OCI-LY7 (cell line): ENCODE results near the gene CORO2B. TPM values are rescaled to one million over a fixed set of nuclear protein-coding genes. Genes with fewer than 3 reads are reported as not detected.

Source experiments
- BruUV-seq: library from RNA; stranded (reverse); fragments of 400-500 nt; replicated peaks from 2 replicates; lab custom pipeline; 2021; lab: Mats Ljungman, UMichigan
- CTCF ChIA-PET: fragments of 300-600 bp; sonication (Branson Sonifier 250); formaldehyde crosslinking; loops from one replicate; lab custom pipeline; 2022; ENCODE audit warnings: antibody characterized with exemption; ENCODE audit not compliant: unreplicated experiment; lab: Charles Lee
- POLR2A ChIA-PET: fragments of 300-600 bp; sonication (Branson Sonifier 250); formaldehyde crosslinking; loops from one replicate; lab custom pipeline; 2022; ENCODE audit warnings: antibody characterized with exemption; lab: Charles Lee
- DNase-seq: peaks from one replicate; pipeline ENCODE4 v3.0.0-alpha.2; 2015; ENCODE audit warnings: low spot score
- H2AFZ ChIP-seq: fragments of 200-600 bp; sonication (generic), shearing (Covaris generic); 2 replicates; pipeline ENCODE4 v1.6.1; 2014; ENCODE audit warnings: mild to moderate bottlenecking, antibody characterized with exemption, low read length, moderate library complexity
- H3K27ac ChIP-seq: fragments of 200-600 bp; sonication (generic); 2 replicates; pipeline ENCODE4 v1.5.1; 2014; ENCODE audit warnings: mixed run types, low read depth, mild to moderate bottlenecking, moderate library complexity, low read length, inconsistent platforms; ENCODE audit not compliant: poor library complexity, severe bottlenecking
- H3K36me3 ChIP-seq: fragments of 200-600 bp; sonication (generic); 2 replicates; pipeline ENCODE4 v1.6.1; 2014; ENCODE audit warnings: mild to moderate bottlenecking, antibody characterized with exemption, low read length, moderate library complexity, mixed read lengths; ENCODE audit not compliant: insufficient read depth
- H3K4me1 ChIP-seq: fragments of 200-600 bp; sonication (generic); 2 replicates; pipeline ENCODE4 v1.5.1; 2014; ENCODE audit warnings: mild to moderate bottlenecking, low read length; ENCODE audit not compliant: insufficient read depth, poor library complexity, severe bottlenecking
- H3K4me2 ChIP-seq: fragments of 200-600 bp; sonication (generic); 2 replicates; pipeline ENCODE4 v1.6.1; 2014; ENCODE audit warnings: mild to moderate bottlenecking, low read length
- H3K4me3 ChIP-seq: fragments of 200-600 bp; sonication (generic); 2 replicates; pipeline ENCODE4 v1.5.1; 2014; ENCODE audit warnings: mild to moderate bottlenecking, low read depth, low read length; ENCODE audit not compliant: poor library complexity, severe bottlenecking
- H3K79me2 ChIP-seq: fragments of 200-600 bp; sonication (generic); 2 replicates; pipeline ENCODE4 v1.6.1; 2016; ENCODE audit warnings: low read depth, mild to moderate bottlenecking, low read length, moderate library complexity, mixed read lengths; ENCODE audit not compliant: insufficient read depth
- H3K9me2 ChIP-seq: fragments of 200-600 bp; sonication (generic); 2 replicates; pipeline ENCODE4 v1.6.1; 2016; ENCODE audit warnings: mild to moderate bottlenecking, low read length, mixed read lengths; ENCODE audit not compliant: insufficient read depth
- H3K9me3 ChIP-seq: fragments of 200-600 bp; sonication (generic); 2 replicates; pipeline ENCODE4 v1.6.1; 2014; ENCODE audit warnings: mild to moderate bottlenecking, mixed run types, low read length, mixed read lengths
- H4K20me1 ChIP-seq: fragments of 200-600 bp; sonication (generic); 2 replicates; pipeline ENCODE4 v1.6.1; 2014; ENCODE audit warnings: mild to moderate bottlenecking, antibody characterized with exemption, low read length, moderate library complexity, mixed read lengths; ENCODE audit not compliant: insufficient read depth
- EZH2phosphoT487 ChIP-seq: fragments of 200-600 bp; sonication (generic); IDR thresholded peaks from 2 replicates; pipeline ENCODE4 v1.6.1; 2018; ENCODE audit warnings: low read depth, borderline replicate concordance, mild to moderate bottlenecking, mixed run types, antibody characterized with exemption, low read length, moderate library complexity, mixed read lengths
- intact Hi-C: fragments of 100-400 bp; cut with micrococcal nuclease; formaldehyde crosslinking; loops from one replicate; pipeline ENCODE4 v1.10.0; 2022; ENCODE audit not compliant: unreplicated experiment
- total RNA-seq, 2 experiments: library from RNA; depleted of rRNA in 1 of 2; stranded (reverse); fragments of >200 nt in 1 of 2; shearing (Covaris generic) in 1 of 2; gene quantifications; 2 replicates each; pipeline ENCODE4 v1.2.3, GENCODE V29; 2014 to 2022
- TF ChIP-seq, protein P1 (sequence below): fragments of 200-600 bp; sonication (generic); conservative IDR thresholded peaks from 2 replicates; pipeline ENCODE4 v1.5.1; 2014; ENCODE audit warnings: mild to moderate bottlenecking, antibody characterized with exemption, low read length, moderate library complexity, mixed read lengths

CORO2B gene
- total RNA-seq, 2 experiments from 2014 or later: 7.4 to 12.5 TPM

DNA sequence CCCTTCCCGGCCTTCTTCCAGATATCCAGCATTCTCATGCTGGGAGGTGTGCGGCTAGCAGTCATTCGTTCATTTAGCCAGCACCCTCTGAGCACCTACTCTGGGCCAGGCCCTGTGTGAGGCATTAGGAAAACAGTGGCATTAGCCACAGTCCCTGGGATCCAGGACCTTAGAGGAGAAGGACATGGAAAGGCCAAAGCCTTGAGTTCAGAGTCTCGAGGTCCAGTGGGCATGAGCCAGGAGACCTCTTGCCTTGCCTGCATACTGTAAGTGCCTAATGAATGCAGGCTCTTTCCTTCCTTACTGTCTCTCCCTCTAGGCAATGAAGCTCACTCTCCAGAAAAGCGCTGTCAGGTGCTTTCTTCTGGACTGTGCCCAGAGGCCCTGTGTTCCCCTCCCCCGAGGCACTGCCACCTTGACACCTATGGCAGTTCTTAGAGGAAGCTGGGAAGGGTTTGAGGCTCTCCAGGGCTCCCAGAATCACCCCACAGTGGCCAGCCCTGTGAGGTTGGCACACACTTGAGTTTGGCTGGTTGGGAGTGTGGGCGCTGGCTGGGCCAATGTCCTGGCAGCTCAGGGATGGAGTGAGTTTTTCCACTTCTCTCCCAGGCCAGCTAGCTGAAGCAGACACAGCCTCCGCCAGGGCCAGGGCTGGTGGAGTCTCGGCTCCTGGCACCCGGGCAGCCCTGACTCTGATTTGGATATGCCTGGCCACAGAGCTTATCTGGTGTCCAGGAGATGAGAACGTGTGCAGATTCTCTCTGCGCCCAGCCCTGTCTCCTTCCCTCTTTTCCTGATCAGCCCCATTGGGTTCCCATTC, 5.4 kb downstream of the CORO2B start:
- Histone ChIP-seq H3K27ac (no peak overlapping the region), H3K9me2 (no peaks in the 10 kb centered on the region), H3K4me3 (no peak overlapping the region), H3K36me3 (no peaks in the 10 kb centered on the region; the same call in 1 of the 2 replicates), H3K9me3 (no peaks in the 10 kb centered on the region), H3K4me1 (peaks cover 93% of the 10 kb centered on the region), H4K20me1 (0 out of 2 replicates have a peak, but pooled peaks cover 4% of the 10 kb centered on the region), H2AFZ (no peak overlapping the region), H3K79me2 (peaks cover 71% of the 10 kb centered on the region; the same call in 1 of the 2 replicates), H3K4me2 (peak overlapping the region; percentile 44)
- intact Hi-C loops: no loop called here
- no peak for DNase-seq
- BruUV-seq: no TSS peak
- ChIA-PET POLR2A (interaction anchor here (1.0 to 1.2 kb wide), 2 partner anchors 11 to 50 kb away, joined by 3 read pairs; no protein-coding TSS in a partner anchor), CTCF (no interaction called here)
- TF ChIP-seq, protein P1, sequence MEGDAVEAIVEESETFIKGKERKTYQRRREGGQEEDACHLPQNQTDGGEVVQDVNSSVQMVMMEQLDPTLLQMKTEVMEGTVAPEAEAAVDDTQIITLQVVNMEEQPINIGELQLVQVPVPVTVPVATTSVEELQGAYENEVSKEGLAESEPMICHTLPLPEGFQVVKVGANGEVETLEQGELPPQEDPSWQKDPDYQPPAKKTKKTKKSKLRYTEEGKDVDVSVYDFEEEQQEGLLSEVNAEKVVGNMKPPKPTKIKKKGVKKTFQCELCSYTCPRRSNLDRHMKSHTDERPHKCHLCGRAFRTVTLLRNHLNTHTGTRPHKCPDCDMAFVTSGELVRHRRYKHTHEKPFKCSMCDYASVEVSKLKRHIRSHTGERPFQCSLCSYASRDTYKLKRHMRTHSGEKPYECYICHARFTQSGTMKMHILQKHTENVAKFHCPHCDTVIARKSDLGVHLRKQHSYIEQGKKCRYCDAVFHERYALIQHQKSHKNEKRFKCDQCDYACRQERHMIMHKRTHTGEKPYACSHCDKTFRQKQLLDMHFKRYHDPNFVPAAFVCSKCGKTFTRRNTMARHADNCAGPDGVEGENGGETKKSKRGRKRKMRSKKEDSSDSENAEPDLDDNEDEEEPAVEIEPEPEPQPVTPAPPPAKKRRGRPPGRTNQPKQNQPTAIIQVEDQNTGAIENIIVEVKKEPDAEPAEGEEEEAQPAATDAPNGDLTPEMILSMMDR: no peak
- TF ChIP-seq EZH2phosphoT487: no peak

- no peaks in the 10 kb centered on the region for H3K9me2 ChIP-seq
- H2AFZ ChIP-seq: no peak overlapping the region
- no peaks in the 10 kb centered on the region for H3K9me3 ChIP-seq
- no peaks in the 10 kb centered on the region; the same call in 1 of the 2 replicates for H3K36me3 ChIP-seq
- intact Hi-C loops: no loop called here
- H3K4me3 ChIP-seq: no peak overlapping the region
- H3K4me2 ChIP-seq: peak overlapping the region; percentile 44
- ChIA-PET POLR2A (interaction anchor here (1.2 kb wide), 1 partner anchor 12 kb away, joined by 3 read pairs; no protein-coding TSS in a partner anchor), CTCF (no interaction called here)
- H4K20me1 ChIP-seq: 0 out of 2 replicates have a peak, but pooled peaks cover 4% of the 10 kb centered on the region
- no TSS peak for BruUV-seq
- H3K4me1 ChIP-seq: peaks cover 89% of the 10 kb centered on the region
- no peak for DNase-seq
- H3K27ac ChIP-seq: no peak overlapping the region
- peaks cover 72% of the 10 kb centered on the region; the same call in 1 of the 2 replicates for H3K79me2 ChIP-seq
- TF ChIP-seq, protein P1: no peak
- no peak for TF ChIP-seq EZH2phosphoT487
Observed at GRCh38 chr15:68584756-68585573, 6.2 kb downstream of the CORO2B start.
